K562 (cell line): ENCODE results near the gene MAP3K4. TPM values are rescaled to one million over a fixed set of nuclear protein-coding genes. Genes with fewer than 3 reads are reported as not detected.

Experiments used
- ATAC-seq: fragments of 200-7000 bp; cut with Tn5 transposase; 3 replicates; pipeline ENCODE4 v1.9.1; 2020; ENCODE audit warnings: moderate library complexity
- BruUV-seq: library from RNA; stranded (reverse); fragments of 400-500 nt; replicated peaks from 2 replicates; lab custom pipeline; 2021; lab: Mats Ljungman, UMichigan
- CTCF ChIA-PET: fragments of 300-600 bp; formaldehyde crosslinking; extraction: SDS; loops from one replicate; lab custom pipeline; 2021; ENCODE audit warnings: low intra/inter-chr PET ratio; lab: Yijun Ruan, JAX
- POLR2A ChIA-PET: fragments of 300-600, 350-650 bp; sonication (Branson Sonifier 250); formaldehyde crosslinking; extraction: SDS; loops from one replicate; lab custom pipeline; 2021; ENCODE audit warnings: antibody characterized with exemption, inconsistent platforms; lab: Yijun Ruan, JAX
- DNase-seq, 4 experiments: peaks; one replicate each; pipeline versions ENCODE4 v3.0.0 to v3.0.0-alpha.2; 2011 to 2018; ENCODE audit warnings: low spot score in 3 of 4, mixed read lengths in 3 of 4; ENCODE audit errors: extremely low read depth in 1 of 4
- FAIRE-seq: peaks from 2 replicates; lab custom pipeline; 2011; peaks lifted over from hg19 to GRCh38; lab: Jason Lieb, UNC
- H2AFZ ChIP-seq: 2 replicates; pipeline ENCODE4 v1.6.0; 2011; ENCODE audit warnings: low read depth, low read length, control low read depth, inconsistent platforms
- H3K27ac ChIP-seq: fragments of 200-600 bp; 3 replicates; pipeline ENCODE4 v1.8.0; 2011; ENCODE audit warnings: low read depth, mild to moderate bottlenecking, control low read depth, inconsistent platforms, low read length, moderate library complexity, mixed read lengths; ENCODE audit errors: extremely low read depth
- H3K27me3 ChIP-seq, 2 experiments: fragments of 300-600 bp in 1 of 2; 2 replicates in 1 of 2; 3 replicates in 1 of 2; pipeline versions ENCODE4 v1.6.0 to v1.8.0; 2011; ENCODE audit warnings: inconsistent platforms in 2 of 2, low read length in 2 of 2, mild to moderate bottlenecking in 1 of 2, mixed read lengths in 1 of 2, moderate library complexity in 1 of 2; ENCODE audit not compliant: control insufficient read depth in 2 of 2, insufficient read depth in 2 of 2
- H3K36me3 ChIP-seq: fragments of 300-600 bp; 3 replicates; pipeline ENCODE4 v1.8.0; 2011; ENCODE audit warnings: mild to moderate bottlenecking, low read length, inconsistent platforms; ENCODE audit not compliant: control insufficient read depth, insufficient read depth
- H3K4me1 ChIP-seq, 2 experiments: fragments of 200-600 bp in 1 of 2; replicated peaks in 1 of 2; 2 replicates in 1 of 2; 3 replicates in 1 of 2; pipeline versions ENCODE4 v1.5.1 to v1.8.0; 2011; ENCODE audit warnings: inconsistent platforms in 2 of 2, low read length in 2 of 2, mild to moderate bottlenecking in 1 of 2, mixed read lengths in 1 of 2, moderate library complexity in 1 of 2; ENCODE audit not compliant: control insufficient read depth in 2 of 2, insufficient read depth in 2 of 2
- H3K4me2 ChIP-seq: 2 replicates; pipeline ENCODE4 v1.6.1; 2011; ENCODE audit warnings: low read length, control low read depth, inconsistent platforms, mixed read lengths; ENCODE audit not compliant: insufficient read depth
- H3K4me3 ChIP-seq: fragments of 200-600 bp; sonication (generic), shearing (Covaris generic); 2 replicates; pipeline ENCODE4 v1.5.1; 2016; ENCODE audit warnings: control low read depth, inconsistent platforms
- H3K79me2 ChIP-seq: fragments of 200-600 bp; 3 replicates; pipeline ENCODE4 v1.8.0; 2011; ENCODE audit warnings: low read length, inconsistent platforms; ENCODE audit not compliant: control insufficient read depth, insufficient read depth
- H3K9ac ChIP-seq, 2 experiments: 2 replicates each; pipeline versions ENCODE4 v1.6.0 to v1.6.1; 2011; ENCODE audit warnings: low read depth in 2 of 2, low read length in 2 of 2, control low read depth in 1 of 2, inconsistent platforms in 1 of 2, mild to moderate bottlenecking in 1 of 2, mixed read lengths in 1 of 2; ENCODE audit not compliant: insufficient read depth in 1 of 2
- H3K9me1 ChIP-seq: one replicate; pipeline ENCODE4 v1.6.0; 2011; ENCODE audit warnings: inconsistent platforms, mild to moderate bottlenecking, low read length, moderate library complexity; ENCODE audit not compliant: control insufficient read depth, insufficient read depth
- H3K9me3 ChIP-seq: replicated peaks from 2 replicates; pipeline ENCODE4 v1.5.1; 2011; ENCODE audit warnings: low read depth, low read length, inconsistent platforms; ENCODE audit not compliant: control insufficient read depth, insufficient read depth
- H4K20me1 ChIP-seq: replicated peaks from 2 replicates; pipeline ENCODE4 v1.6.1; 2011; ENCODE audit warnings: low read length, inconsistent platforms, mixed read lengths; ENCODE audit not compliant: control insufficient read depth, insufficient read depth
- DPF2 ChIP-seq: fragments of 450-650 bp; IDR thresholded peaks from 2 replicates; pipeline ENCODE4 v1.6.1; 2016
- ELK1 ChIP-seq: sonication (generic); formaldehyde crosslinking; IDR thresholded peaks from 2 replicates; pipeline ENCODE4 v1.8.1; 2022; ENCODE audit warnings: missing genetic modification reagents
- GABPB1 ChIP-seq: sonication (generic); formaldehyde crosslinking; IDR thresholded peaks from 2 replicates; pipeline ENCODE4 v1.8.0; 2022; ENCODE audit warnings: mild to moderate bottlenecking, missing genetic modification reagents
- NCOA4 ChIP-seq: fragments of 450-650 bp; IDR thresholded peaks from 2 replicates; pipeline ENCODE4 v1.6.1; 2018; ENCODE audit warnings: mild to moderate bottlenecking; ENCODE audit not compliant: partially characterized antibody
- PHB ChIP-seq: fragments of 250-450 bp; sonication (Bioruptor Pico); IDR thresholded peaks from 2 replicates; pipeline ENCODE4 v1.5.0; 2021
- PURB ChIP-seq: sonication (generic); formaldehyde crosslinking; IDR thresholded peaks from 2 replicates; pipeline ENCODE4 v1.9.0; 2021; ENCODE audit warnings: low read depth, mild to moderate bottlenecking, missing genetic modification reagents
- SREBF1 ChIP-seq: fragments of 150-350 bp; IDR thresholded peaks from 2 replicates; pipeline ENCODE4 v1.6.1; 2014; ENCODE audit warnings: antibody characterized with exemption, low read depth, low read length, borderline replicate concordance
- TAF7 ChIP-seq: fragments of 450-650 bp; IDR thresholded peaks from 2 replicates; pipeline ENCODE4 v1.6.1; 2016; ENCODE audit warnings: missing genetic modification characterization, missing compliant biosample characterization
- TSC22D4 ChIP-seq: fragments of 450-650 bp; IDR thresholded peaks from 2 replicates; pipeline ENCODE4 v1.6.1; 2016; ENCODE audit warnings: missing genetic modification characterization, missing biosample characterization, control low read depth
- ZNF589 ChIP-seq: fragments of 200-800 bp; sonication (Bioruptor generic); IDR thresholded peaks from 2 replicates; pipeline ENCODE4 v1.6.1; 2016; ENCODE audit warnings: low read depth, missing genetic modification characterization, missing compliant biosample characterization
- WGBS: fragments of 100-300 bp; shearing (Covaris generic); methylation state at CpG from one replicate; pipeline ENCODE4 v1.1.6; 2016; ENCODE audit warnings: low coverage, mixed read lengths; ENCODE audit not compliant: insufficient coverage; ENCODE audit errors: missing lambda C conversion rate; 5-methylcytosine and 5-hydroxymethylcytosine counted together
- in situ Hi-C: fragments of 300-500 bp; cut with MboI; formaldehyde crosslinking; loops from 4 replicates; pipeline ENCODE4 v1.15.0; 2018; ENCODE audit warnings: inconsistent platforms, mixed read lengths
- intact Hi-C: fragments of 100-400 bp; cut with micrococcal nuclease; formaldehyde crosslinking; loops from 2 replicates; pipeline ENCODE4 v1.14.2; 2022
- polyA plus RNA-seq, 8 experiments: library from polyadenylated mRNA; depleted of rRNA in 4 of 8; stranded (reverse) in 5 of 8; unstranded in 3 of 8; fragments of >200 nt; fragmentation: Nextera tagmentation in 2 of 8; fragmentation: Illumina TruSeq in 1 of 8; extraction: Ambion mirVana in 2 of 8; extraction: Trizol in 1 of 8; gene quantifications; 2 replicates each; pipeline versions ENCODE4 v1.2.1 to v1.2.3, GENCODE V29; 2011 to 2014; ENCODE audit warnings: inconsistent platforms in 1 of 8, missing spikeins in 1 of 8
- total RNA-seq, 7 experiments: library from RNA; depleted of rRNA in 6 of 7; stranded (reverse); fragments of >200 nt in 6 of 7; fragmentation: Illumina TruSeq in 2 of 7; extraction: Trizol in 2 of 7; gene quantifications; 2 replicates each; pipeline versions ENCODE4 v1.2.1 to v1.2.3, GENCODE V29; 2011 to 2021; ENCODE audit warnings: low replicate concordance in 1 of 7
- TF ChIP-seq, protein P1 (sequence below): fragments of 450-650 bp; IDR thresholded peaks from 2 replicates; pipeline ENCODE4 v1.6.1; 2016
- TF ChIP-seq, protein P2 (sequence below), 3 experiments: fragments of 200-800 bp in 1 of 3; sonication (Bioruptor generic) in 1 of 3; sonication (generic) in 1 of 3; formaldehyde crosslinking in 1 of 3; IDR thresholded peaks; 2 replicates each; pipeline versions ENCODE4 v1.6.1 to v1.8.0; 2016 to 2022; ENCODE audit warnings: mild to moderate bottlenecking in 2 of 3, missing compliant biosample characterization in 2 of 3, missing genetic modification characterization in 2 of 3, missing genetic modification reagents in 1 of 3
- TF ChIP-seq, protein P3 (sequence below): fragments of 250-450 bp; sonication (Bioruptor Pico); IDR thresholded peaks from 2 replicates; pipeline ENCODE4 v1.5.0; 2021; ENCODE audit warnings: mild to moderate bottlenecking, borderline replicate concordance
- TF ChIP-seq, protein P4 (sequence below): fragments of 450-650 bp; formaldehyde crosslinking; IDR thresholded peaks from 2 replicates; pipeline ENCODE4 v1.4.0; 2020; ENCODE audit warnings: mild to moderate bottlenecking

MAP3K4 gene
- total and polyA plus RNA-seq, 9 of the 15 experiments (the other 6 are each of a cell fraction or from before 2014, with no cell fraction given): 21.0 to 77.2 (median 48.9) TPM

DNA sequence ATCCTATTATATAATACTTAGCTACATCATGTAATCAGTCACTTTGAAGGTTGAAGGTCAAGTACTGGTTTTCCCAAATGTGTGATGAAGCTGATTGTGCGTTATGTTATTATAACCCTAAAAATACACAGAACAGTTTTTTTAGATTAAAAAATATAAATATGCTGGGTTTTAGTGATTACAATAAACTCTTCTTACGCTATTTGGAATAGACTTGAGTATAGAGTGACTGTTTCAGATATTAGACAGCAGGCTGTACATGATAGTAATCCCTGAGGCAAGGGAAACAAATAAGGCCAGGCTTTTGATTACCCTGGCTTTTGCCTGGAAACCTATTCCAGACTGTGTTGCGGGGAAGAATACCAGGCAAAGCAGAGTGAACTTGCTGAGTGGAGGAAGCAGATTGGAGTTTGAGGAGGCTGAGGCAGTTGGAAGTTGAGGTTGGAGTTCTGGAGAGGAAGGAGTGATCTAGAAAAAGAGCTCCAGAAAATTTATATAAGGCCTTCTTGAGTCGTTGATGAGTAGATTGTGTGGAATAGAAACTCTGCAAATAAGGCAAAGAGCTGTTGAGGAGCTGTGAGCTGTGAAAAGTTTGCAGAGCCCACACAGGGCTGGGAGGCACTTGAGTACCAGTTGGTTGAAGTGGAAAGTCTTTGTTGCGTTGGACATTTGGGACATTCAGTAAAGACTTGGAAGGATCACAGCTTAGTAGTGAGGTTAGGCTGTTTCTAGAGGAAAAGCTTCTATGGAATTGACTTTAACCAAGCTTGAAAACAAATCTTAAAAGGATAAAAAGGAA lies 26.4 kb downstream of the MAP3K4 start:
- ATAC-seq (no peak; the same call in 2 of the 3 replicates), FAIRE-seq (no peak), DNase-seq (no peak)
- Histone ChIP-seq H2AFZ (no peak overlapping the region), H3K79me2 (peaks cover 93% of the 10 kb centered on the region), H3K27me3 (no peaks in the 10 kb centered on the region), H3K9me3 (peaks cover 6% of the 10 kb centered on the region), H3K27ac (no peak overlapping the region), H4K20me1 (no peaks in the 10 kb centered on the region), H3K4me1 (no peaks in the 10 kb centered on the region; a peak in 1 of 5 replicates), H3K4me2 (no peak overlapping the region), H3K9me1 (no peaks in the 10 kb centered on the region), H3K9ac (no peak overlapping the region), H3K4me3 (no peak overlapping the region), H3K36me3 (peaks cover 16% of the 10 kb centered on the region)
- intact Hi-C loops (no loop called here), in situ Hi-C loops (no loop called here)
- BruUV-seq: no TSS peak
- ChIA-PET POLR2A (interaction anchor here (0.8 to 1.2 kb wide), 3 partner anchors 10 to 27 kb away, joined by 3 to 4 read pairs (median 4); partner anchors contain the start of gene MAP3K4), CTCF (no interaction called here)
- 79% methylated on average over 5 of the region's 5 CpGs for WGBS
- TF ChIP-seq NCOA4 (no peak), GABPB1 (CRISPR knock-in tag) (no peak), ELK1 (CRISPR knock-in tag) (no peak), SREBF1 (no peak), DPF2 (no peak), TSC22D4 (tag) (no peak), ZNF589 (CRISPR knock-in tag) (no peak), PURB (no peak), TAF7 (tag) (no peak), PHB (CRISPR knock-in tag) (no peak)
- TF ChIP-seq, protein P1, sequence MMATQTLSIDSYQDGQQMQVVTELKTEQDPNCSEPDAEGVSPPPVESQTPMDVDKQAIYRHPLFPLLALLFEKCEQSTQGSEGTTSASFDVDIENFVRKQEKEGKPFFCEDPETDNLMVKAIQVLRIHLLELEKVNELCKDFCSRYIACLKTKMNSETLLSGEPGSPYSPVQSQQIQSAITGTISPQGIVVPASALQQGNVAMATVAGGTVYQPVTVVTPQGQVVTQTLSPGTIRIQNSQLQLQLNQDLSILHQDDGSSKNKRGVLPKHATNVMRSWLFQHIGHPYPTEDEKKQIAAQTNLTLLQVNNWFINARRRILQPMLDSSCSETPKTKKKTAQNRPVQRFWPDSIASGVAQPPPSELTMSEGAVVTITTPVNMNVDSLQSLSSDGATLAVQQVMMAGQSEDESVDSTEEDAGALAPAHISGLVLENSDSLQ: no peak
- TF ChIP-seq, protein P2, sequence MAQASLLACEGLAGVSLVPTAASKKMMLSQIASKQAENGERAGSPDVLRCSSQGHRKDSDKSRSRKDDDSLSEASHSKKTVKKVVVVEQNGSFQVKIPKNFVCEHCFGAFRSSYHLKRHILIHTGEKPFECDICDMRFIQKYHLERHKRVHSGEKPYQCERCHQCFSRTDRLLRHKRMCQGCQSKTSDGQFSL (CRISPR knock-in tag; IDR thresholded peaks at IDR 0.05): no peak
- TF ChIP-seq, protein P2 (tag; IDR thresholded peaks at IDR 0.05): no peak
- TF ChIP-seq, protein P3, sequence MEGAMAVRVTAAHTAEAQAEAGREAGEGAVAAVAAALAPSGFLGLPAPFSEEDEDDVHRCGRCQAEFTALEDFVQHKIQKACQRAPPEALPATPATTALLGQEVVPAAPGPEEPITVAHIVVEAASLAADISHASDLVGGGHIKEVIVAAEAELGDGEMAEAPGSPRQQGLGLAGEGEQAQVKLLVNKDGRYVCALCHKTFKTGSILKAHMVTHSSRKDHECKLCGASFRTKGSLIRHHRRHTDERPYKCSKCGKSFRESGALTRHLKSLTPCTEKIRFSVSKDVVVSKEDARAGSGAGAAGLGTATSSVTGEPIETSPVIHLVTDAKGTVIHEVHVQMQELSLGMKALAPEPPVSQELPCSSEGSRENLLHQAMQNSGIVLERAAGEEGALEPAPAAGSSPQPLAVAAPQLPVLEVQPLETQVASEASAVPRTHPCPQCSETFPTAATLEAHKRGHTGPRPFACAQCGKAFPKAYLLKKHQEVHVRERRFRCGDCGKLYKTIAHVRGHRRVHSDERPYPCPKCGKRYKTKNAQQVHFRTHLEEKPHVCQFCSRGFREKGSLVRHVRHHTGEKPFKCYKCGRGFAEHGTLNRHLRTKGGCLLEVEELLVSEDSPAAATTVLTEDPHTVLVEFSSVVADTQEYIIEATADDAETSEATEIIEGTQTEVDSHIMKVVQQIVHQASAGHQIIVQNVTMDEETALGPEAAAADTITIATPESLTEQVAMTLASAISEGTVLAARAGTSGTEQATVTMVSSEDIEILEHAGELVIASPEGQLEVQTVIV (CRISPR knock-in tag): no peak
- TF ChIP-seq, protein P4, sequence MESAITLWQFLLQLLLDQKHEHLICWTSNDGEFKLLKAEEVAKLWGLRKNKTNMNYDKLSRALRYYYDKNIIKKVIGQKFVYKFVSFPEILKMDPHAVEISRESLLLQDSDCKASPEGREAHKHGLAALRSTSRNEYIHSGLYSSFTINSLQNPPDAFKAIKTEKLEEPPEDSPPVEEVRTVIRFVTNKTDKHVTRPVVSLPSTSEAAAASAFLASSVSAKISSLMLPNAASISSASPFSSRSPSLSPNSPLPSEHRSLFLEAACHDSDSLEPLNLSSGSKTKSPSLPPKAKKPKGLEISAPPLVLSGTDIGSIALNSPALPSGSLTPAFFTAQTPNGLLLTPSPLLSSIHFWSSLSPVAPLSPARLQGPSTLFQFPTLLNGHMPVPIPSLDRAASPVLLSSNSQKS (CRISPR knock-in tag): no peak
